A549 (cell line): Measurements from ENCODE around the gene PIGU. TPM values are rescaled to one million over a fixed set of nuclear protein-coding genes. Genes with fewer than 3 reads are reported as not detected.

Experiments used
- ATAC-seq, 2 experiments: fragments of 200-7000 bp in 1 of 2; fragments of >200 bp in 1 of 2; cut with Nextera tagmentation in 1 of 2; cut with Tn5 transposase in 1 of 2; 3 replicates each; pipeline versions ENCODE4 v1.8.0 to v1.9.1; 2018 to 2020; ENCODE audit warnings: mild to moderate bottlenecking in 1 of 2, moderate library complexity in 1 of 2
- CTCF ChIA-PET: fragments of 300-600 bp; sonication (Branson Sonifier 250); formaldehyde crosslinking; extraction: SDS; loops from one replicate; lab custom pipeline; 2021; ENCODE audit warnings: antibody characterized with exemption, inconsistent platforms; lab: Yijun Ruan, JAX
- POLR2A ChIA-PET: fragments of 350-600 bp; formaldehyde crosslinking; extraction: SDS; loops from one replicate; lab custom pipeline; 2021; ENCODE audit warnings: antibody characterized with exemption, inconsistent platforms; lab: Yijun Ruan, JAX
- DNase-seq, 2 experiments: peaks; one replicate each; pipeline versions ENCODE4 v3.0.0 to v3.0.0-alpha.2; 2011 to 2016; ENCODE audit warnings: low read depth in 1 of 2, low spot score in 1 of 2
- FAIRE-seq: peaks from 2 replicates; lab custom pipeline; 2011; peaks lifted over from hg19 to GRCh38; lab: Jason Lieb, UNC
- H3K27ac ChIP-seq, 2 experiments: fragments of >200 bp; sonication (Bioruptor Twin); formaldehyde crosslinking; 3 replicates each; pipeline ENCODE4 v1.5.1; 2016 to 2017
- H3K4me1 ChIP-seq: fragments of >200 bp; sonication (Bioruptor Twin); formaldehyde crosslinking; 3 replicates; pipeline ENCODE4 v1.6.1; 2016
- H3K4me2 ChIP-seq: fragments of >200 bp; sonication (Bioruptor Twin); formaldehyde crosslinking; 3 replicates; pipeline ENCODE4 v1.6.1; 2016
- H3K4me3 ChIP-seq: fragments of >200 bp; sonication (Bioruptor Twin); formaldehyde crosslinking; 3 replicates; pipeline ENCODE4 v1.5.1; 2016
- H3K9me3 ChIP-seq: fragments of >200 bp; sonication (Bioruptor Twin); formaldehyde crosslinking; 3 replicates; pipeline ENCODE4 v1.6.1; 2016
- ATOH8 ChIP-seq: fragments of 250-450 bp; sonication (Bioruptor Pico); IDR thresholded peaks from 2 replicates; pipeline ENCODE4 v1.5.0; 2020; ENCODE audit warnings: low read depth, mild to moderate bottlenecking, moderate library complexity
- BHLHE40 ChIP-seq: IDR thresholded peaks from 2 replicates; pipeline ENCODE4 v1.6.1; 2012; ENCODE audit warnings: low read depth, low read length, inconsistent platforms
- CHD2 ChIP-seq: fragments of 150-350 bp; IDR thresholded peaks from 2 replicates; pipeline ENCODE4 v1.6.1; 2014; ENCODE audit warnings: low read length; ENCODE audit not compliant: partially characterized antibody
- CHD4 ChIP-seq: fragments of 200-600 bp; sonication (generic); IDR thresholded peaks from 2 replicates; pipeline ENCODE4 v1.6.1; 2016; ENCODE audit warnings: antibody characterized with exemption, mild to moderate bottlenecking, borderline replicate concordance
- E2F6 ChIP-seq: IDR thresholded peaks from 2 replicates; pipeline ENCODE4 v1.6.1; 2012; ENCODE audit warnings: low read depth, borderline replicate concordance
- EHMT2 ChIP-seq: fragments of 200-600 bp; sonication (generic); IDR thresholded peaks from 2 replicates; pipeline ENCODE4 v1.6.1; 2016; ENCODE audit warnings: antibody characterized with exemption, low read depth, mild to moderate bottlenecking, moderate library complexity
- FOSB ChIP-seq: fragments of 250-450 bp; sonication (Bioruptor Pico); IDR thresholded peaks from 2 replicates; pipeline ENCODE4 v1.5.0; 2020; ENCODE audit warnings: mild to moderate bottlenecking, moderate library complexity
- FOXS1 ChIP-seq: fragments of 250-450 bp; sonication (Bioruptor Pico); IDR thresholded peaks from 2 replicates; pipeline ENCODE4 v1.5.0; 2020; ENCODE audit warnings: mild to moderate bottlenecking, moderate library complexity
- GATA3 ChIP-seq: IDR thresholded peaks from 2 replicates; pipeline ENCODE4 v1.6.1; 2012; ENCODE audit warnings: borderline replicate concordance
- HES2 ChIP-seq: fragments of >200 bp; sonication (Bioruptor Twin); formaldehyde crosslinking; IDR thresholded peaks from 2 replicates; pipeline ENCODE4 v1.6.1; 2016
- HOXA7 ChIP-seq: fragments of 250-450 bp; sonication (Bioruptor Pico); IDR thresholded peaks from 2 replicates; pipeline ENCODE4 v1.5.0; 2020; ENCODE audit warnings: mild to moderate bottlenecking, moderate library complexity
- HOXB5 ChIP-seq: fragments of 250-450 bp; sonication (Bioruptor Pico); IDR thresholded peaks from 2 replicates; pipeline ENCODE4 v1.5.0; 2020; ENCODE audit warnings: mild to moderate bottlenecking, moderate library complexity
- JUN ChIP-seq, 2 experiments: fragments of >200 bp; sonication (Bioruptor Twin); formaldehyde crosslinking; IDR thresholded peaks; 2 replicates in 1 of 2; 3 replicates in 1 of 2; pipeline ENCODE4 v1.6.1; 2016 to 2017
- JUNB ChIP-seq: fragments of >200 bp; sonication (Bioruptor Twin); formaldehyde crosslinking; IDR thresholded peaks from 2 replicates; pipeline ENCODE4 v1.6.1; 2016
- KDM1A ChIP-seq: fragments of 200-600 bp; sonication (generic); IDR thresholded peaks from 2 replicates; pipeline ENCODE4 v1.6.1; 2016; ENCODE audit warnings: low read depth, mild to moderate bottlenecking
- MAFK ChIP-seq: fragments of 450-650 bp; IDR thresholded peaks from 2 replicates; pipeline ENCODE4 v1.6.1; 2014; ENCODE audit not compliant: partially characterized antibody
- NFE2L2 ChIP-seq: fragments of 150-350 bp; conservative IDR thresholded peaks from 2 replicates; pipeline ENCODE4 v1.6.1; 2014; ENCODE audit warnings: low read length
- NR3C1 ChIP-seq: fragments of >200 bp; sonication (Bioruptor Twin); formaldehyde crosslinking; IDR thresholded peaks from 3 replicates; pipeline ENCODE4 v1.6.1; 2017
- POLR2AphosphoS2 ChIP-seq: conservative IDR thresholded peaks from 2 replicates; pipeline ENCODE4 v1.6.1; 2012; ENCODE audit warnings: low read length, improper control_type of control experiment, inconsistent platforms
- RARB ChIP-seq: fragments of 250-450 bp; sonication (Bioruptor Pico); IDR thresholded peaks from 2 replicates; pipeline ENCODE4 v1.8.0; 2021; ENCODE audit warnings: mild to moderate bottlenecking, moderate library complexity
- RCOR1 ChIP-seq: fragments of 150-350 bp; IDR thresholded peaks from 2 replicates; pipeline ENCODE4 v1.6.1; 2014; ENCODE audit warnings: antibody characterized with exemption, low read length, low read depth
- RNF2 ChIP-seq: fragments of 200-600 bp; sonication (generic); IDR thresholded peaks from 2 replicates; pipeline ENCODE4 v1.6.1; 2016; ENCODE audit warnings: low read depth, mild to moderate bottlenecking, antibody characterized with exemption, moderate library complexity, borderline replicate concordance
- SREBF2 ChIP-seq: fragments of 450-650 bp; IDR thresholded peaks from 2 replicates; pipeline ENCODE4 v1.6.1; 2014; ENCODE audit warnings: mild to moderate bottlenecking, moderate library complexity
- TFCP2L1 ChIP-seq: fragments of 250-450 bp; sonication (Bioruptor Pico); IDR thresholded peaks from 2 replicates; pipeline ENCODE4 v1.5.0; 2021; ENCODE audit warnings: mild to moderate bottlenecking
- TP53 ChIP-seq: fragments of 250-450 bp; sonication (Bioruptor Pico); IDR thresholded peaks from 2 replicates; pipeline ENCODE4 v1.5.0; 2021; ENCODE audit warnings: mild to moderate bottlenecking, moderate library complexity
- ZC3H11A ChIP-seq: fragments of 450-650 bp; IDR thresholded peaks from 2 replicates; pipeline ENCODE4 v1.6.1; 2014; ENCODE audit warnings: antibody characterized with exemption, mild to moderate bottlenecking
- ZFP36 ChIP-seq: fragments of 450-650 bp; IDR thresholded peaks from 2 replicates; pipeline ENCODE4 v1.6.1; 2014; ENCODE audit warnings: borderline replicate concordance; ENCODE audit not compliant: partially characterized antibody
- ZNF302 ChIP-seq: fragments of 250-450 bp; sonication (Bioruptor Pico); IDR thresholded peaks from 2 replicates; pipeline ENCODE4 v1.9.0; 2021; ENCODE audit warnings: inconsistent platforms, mild to moderate bottlenecking, moderate library complexity
- ZSCAN20 ChIP-seq: fragments of 250-450 bp; sonication (Bioruptor Pico); IDR thresholded peaks from 2 replicates; pipeline ENCODE4 v1.8.0; 2022; ENCODE audit warnings: mild to moderate bottlenecking, moderate library complexity
- WGBS: methylation state at CpG from one replicate; pipeline ENCODE4 v1.1.6; 2017; ENCODE audit errors: missing lambda C conversion rate; 5-methylcytosine and 5-hydroxymethylcytosine counted together
- polyA plus RNA-seq, 4 experiments: library from polyadenylated mRNA; depleted of rRNA in 3 of 4; stranded (reverse); fragments of >200 nt; fragmentation: RNase III in 1 of 4; extraction: RNeasy Plus Mini Kit Qiagen cat#74134 plus additional on column Dnase treatment in 1 of 4; gene quantifications; 2 replicates in 3 of 4; 3 replicates in 1 of 4; pipeline ENCODE4 v1.2.3, GENCODE V29; 2011 to 2017
- TF ChIP-seq, protein P1 (sequence below): fragments of >200 bp; sonication (Bioruptor Twin); formaldehyde crosslinking; IDR thresholded peaks from 3 replicates; pipeline ENCODE4 v1.5.1; 2016
- TF ChIP-seq, protein P2 (sequence below): fragments of 250-450 bp; sonication (Bioruptor Pico); IDR thresholded peaks from 2 replicates; pipeline ENCODE4 v1.5.0; 2021; ENCODE audit warnings: mild to moderate bottlenecking, moderate library complexity, borderline replicate concordance

The PIGU gene
- polyA plus RNA-seq, 2 of the 4 experiments (the other 2 are of a cell fraction): 27.8 to 103 TPM

DNA sequence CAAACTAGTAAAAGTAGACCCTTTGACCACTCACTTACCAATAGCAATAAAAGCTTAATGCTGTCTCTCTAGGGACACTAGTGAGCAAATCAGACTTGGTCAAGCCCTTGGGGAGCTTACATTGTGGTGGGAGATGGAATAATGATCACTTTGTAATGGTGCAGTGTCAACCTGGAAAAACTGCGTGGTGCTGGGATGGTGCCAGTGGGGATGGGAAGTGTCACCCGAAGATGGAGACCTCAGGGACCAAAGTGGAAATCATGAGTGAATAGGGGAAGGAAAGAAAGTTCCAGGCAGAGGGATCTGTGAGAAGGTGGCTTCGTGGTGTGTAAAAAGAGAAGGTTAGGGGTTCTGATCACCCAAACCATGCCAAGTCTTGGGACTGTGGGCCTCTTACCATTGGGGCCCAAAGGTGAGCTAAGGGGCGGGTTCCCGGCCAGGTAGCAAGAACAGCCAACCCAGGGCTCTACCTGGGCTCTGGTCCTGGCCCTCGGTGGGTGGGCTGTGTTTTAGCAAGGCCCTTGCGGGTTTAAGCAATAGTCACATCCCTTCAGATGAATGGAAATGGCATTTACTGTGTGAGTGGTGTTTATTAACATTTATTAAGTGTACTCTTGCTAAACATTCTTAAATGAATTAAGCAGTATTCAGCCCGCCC lies 145.2 kb downstream of the PIGU start:
- no peak for ATAC-seq
- no peak for FAIRE-seq

GRCh38 chr20:34530342-34530741 lies 146.6 kb downstream of the PIGU start:
- CTCF ChIA-PET: interaction anchor here (0.8 to 3.6 kb wide), 4 partner anchors 9 to 239 kb away, joined by 3 to 35 read pairs (median 13); no protein-coding TSS in a partner anchor
- POLR2A ChIA-PET: no interaction called here
- no peak for FAIRE-seq
- Histone ChIP-seq H3K9me3 (no peaks in the 10 kb centered on the region), H3K4me2 (no peak overlapping the region), H3K27ac (no peak overlapping the region), H3K4me3 (no peak overlapping the region), H3K4me1 (peaks cover 26% of the 10 kb centered on the region)
- DNase-seq: no peak
- no peak for ATAC-seq
- TF ChIP-seq MAFK (no peak), NR3C1 (no peak), KDM1A (no peak), RARB (CRISPR knock-in tag) (no peak), ZFP36 (no peak), GATA3 (no peak), SREBF2 (no peak), JUNB (no peak), CHD2 (no peak), CHD4 (no peak), TP53 (no peak), HOXA7 (CRISPR knock-in tag) (no peak), ZNF302 (CRISPR knock-in tag) (no peak), RNF2 (no peak), ZC3H11A (no peak), E2F6 (no peak), RCOR1 (no peak), NFE2L2 (no peak)
- TF ChIP-seq, protein P1, sequence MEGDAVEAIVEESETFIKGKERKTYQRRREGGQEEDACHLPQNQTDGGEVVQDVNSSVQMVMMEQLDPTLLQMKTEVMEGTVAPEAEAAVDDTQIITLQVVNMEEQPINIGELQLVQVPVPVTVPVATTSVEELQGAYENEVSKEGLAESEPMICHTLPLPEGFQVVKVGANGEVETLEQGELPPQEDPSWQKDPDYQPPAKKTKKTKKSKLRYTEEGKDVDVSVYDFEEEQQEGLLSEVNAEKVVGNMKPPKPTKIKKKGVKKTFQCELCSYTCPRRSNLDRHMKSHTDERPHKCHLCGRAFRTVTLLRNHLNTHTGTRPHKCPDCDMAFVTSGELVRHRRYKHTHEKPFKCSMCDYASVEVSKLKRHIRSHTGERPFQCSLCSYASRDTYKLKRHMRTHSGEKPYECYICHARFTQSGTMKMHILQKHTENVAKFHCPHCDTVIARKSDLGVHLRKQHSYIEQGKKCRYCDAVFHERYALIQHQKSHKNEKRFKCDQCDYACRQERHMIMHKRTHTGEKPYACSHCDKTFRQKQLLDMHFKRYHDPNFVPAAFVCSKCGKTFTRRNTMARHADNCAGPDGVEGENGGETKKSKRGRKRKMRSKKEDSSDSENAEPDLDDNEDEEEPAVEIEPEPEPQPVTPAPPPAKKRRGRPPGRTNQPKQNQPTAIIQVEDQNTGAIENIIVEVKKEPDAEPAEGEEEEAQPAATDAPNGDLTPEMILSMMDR: no peak
- TF ChIP-seq, protein P2, sequence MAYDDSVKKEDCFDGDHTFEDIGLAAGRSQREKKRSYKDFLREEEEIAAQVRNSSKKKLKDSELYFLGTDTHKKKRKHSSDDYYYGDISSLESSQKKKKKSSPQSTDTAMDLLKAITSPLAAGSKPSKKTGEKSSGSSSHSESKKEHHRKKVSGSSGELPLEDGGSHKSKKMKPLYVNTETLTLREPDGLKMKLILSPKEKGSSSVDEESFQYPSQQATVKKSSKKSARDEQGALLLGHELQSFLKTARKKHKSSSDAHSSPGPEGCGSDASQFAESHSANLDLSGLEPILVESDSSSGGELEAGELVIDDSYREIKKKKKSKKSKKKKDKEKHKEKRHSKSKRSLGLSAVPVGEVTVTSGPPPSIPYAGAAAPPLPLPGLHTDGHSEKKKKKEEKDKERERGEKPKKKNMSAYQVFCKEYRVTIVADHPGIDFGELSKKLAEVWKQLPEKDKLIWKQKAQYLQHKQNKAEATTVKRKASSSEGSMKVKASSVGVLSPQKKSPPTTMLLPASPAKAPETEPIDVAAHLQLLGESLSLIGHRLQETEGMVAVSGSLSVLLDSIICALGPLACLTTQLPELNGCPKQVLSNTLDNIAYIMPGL: no peak
- WGBS: 78% methylated on average over 5 of the region's 5 CpGs

More for the DNA sequence above, 145.2 kb downstream of the PIGU start:
- H3K27ac ChIP-seq: no peak overlapping the region
- POLR2A ChIA-PET: no interaction called here
- 93% methylated on average over 8 of the region's 8 CpGs for WGBS
- no peak for DNase-seq
- H3K4me2 ChIP-seq: no peak overlapping the region
- H3K9me3 ChIP-seq: no peaks in the 10 kb centered on the region
- TF ChIP-seq NR3C1 (no peak), MAFK (no peak), JUN (IDR thresholded peaks at IDR 0.05) (no peak), HOXB5 (CRISPR knock-in tag) (no peak), ZSCAN20 (CRISPR knock-in tag) (no peak), FOXS1 (CRISPR knock-in tag) (no peak), EHMT2 (no peak), TFCP2L1 (CRISPR knock-in tag) (no peak), BHLHE40 (no peak), HES2 (no peak), GATA3 (no peak), POLR2AphosphoS2 (no peak), ZFP36 (no peak), FOSB (CRISPR knock-in tag) (no peak), SREBF2 (no peak), ATOH8 (CRISPR knock-in tag) (no peak)
- TF ChIP-seq, protein P1: no peak
- no peak overlapping the region for H3K4me3 ChIP-seq
- CTCF ChIA-PET: interaction anchor here (1.0 to 3.6 kb wide), 5 partner anchors 7 to 220 kb away, joined by 3 to 35 read pairs (median 7); no protein-coding TSS in a partner anchor
- H3K4me1 ChIP-seq: peaks cover 16% of the 10 kb centered on the region
